ENCODE measurements around the gene MREG.

Gene MREG

GRCh38 chr2:215941726-215942125, 71.6 kb downstream of the MREG start:
- H3K36me3 ChIP-seq (replicated peaks; ENCODE audit: insufficient read depth, low read length): no peaks in the 10 kb centered on the region; the same call in 1 of the 2 replicates
- no peaks in the 10 kb centered on the region for H3K27me3 ChIP-seq (replicated peaks; ENCODE audit: insufficient read depth, low read length)
- no peaks in the 10 kb centered on the region for H3F3A ChIP-seq (ENCODE audit: insufficient read depth, low read length)
- H3K4me3 ChIP-seq (ENCODE audit: low read length): no peak overlapping the region
- H4K20me1 ChIP-seq (ENCODE audit: insufficient read depth, low read length): no peaks in the 10 kb centered on the region
- H3K9me2 ChIP-seq (replicated peaks; ENCODE audit: insufficient read depth, low read length): no peaks in the 10 kb centered on the region
- no peak overlapping the region for H3K27ac ChIP-seq (ENCODE audit: low read length)
- TF ChIP-seq EZH2phosphoT487 (IDR thresholded peaks at IDR 0.05; ENCODE audit: low read length) (no peak), EZH2 (optimal IDR thresholded peaks at IDR 0.05; ENCODE audit: low read depth, low read length) (no peak), CTCF (IDR thresholded peaks at IDR 0.05; ENCODE audit: low read length) (no peak)
- H3K4me1 ChIP-seq (ENCODE audit: low read length): no peaks in the 10 kb centered on the region
- no peaks in the 10 kb centered on the region for H3K9me3 ChIP-seq (replicated peaks; ENCODE audit: insufficient read depth, low read length)
- H3K79me2 ChIP-seq (ENCODE audit: low read length): no peaks in the 10 kb centered on the region
- H3K9ac ChIP-seq (ENCODE audit: low read length): no peak overlapping the region
- H2AFZ ChIP-seq (ENCODE audit: low read length): no peak overlapping the region
- no peak for DNase-seq
- no peak overlapping the region for H3K4me2 ChIP-seq (ENCODE audit: low read depth, low read length)

GRCh38 chr2:215940645-215941184, 72.6 kb downstream of the MREG start:
- H3K4me3 ChIP-seq (ENCODE audit: low read length): no peak overlapping the region
- no peaks in the 10 kb centered on the region; the same call in 1 of the 2 replicates for H3K36me3 ChIP-seq (replicated peaks; ENCODE audit: insufficient read depth, low read length)
- no peaks in the 10 kb centered on the region for H4K20me1 ChIP-seq (ENCODE audit: insufficient read depth, low read length)
- no peaks in the 10 kb centered on the region for H3K9me3 ChIP-seq (replicated peaks; ENCODE audit: insufficient read depth, low read length)
- no peak for DNase-seq
- no peaks in the 10 kb centered on the region for H3K27me3 ChIP-seq (replicated peaks; ENCODE audit: insufficient read depth, low read length)
- no peak overlapping the region for H3K4me2 ChIP-seq (ENCODE audit: low read depth, low read length)
- no peak overlapping the region for H3K27ac ChIP-seq (ENCODE audit: low read length)
- H2AFZ ChIP-seq (ENCODE audit: low read length): no peak overlapping the region
- no peaks in the 10 kb centered on the region for H3K4me1 ChIP-seq (ENCODE audit: low read length)
- no peaks in the 10 kb centered on the region for H3K9me2 ChIP-seq (replicated peaks; ENCODE audit: insufficient read depth, low read length)
- H3F3A ChIP-seq (ENCODE audit: insufficient read depth, low read length): no peaks in the 10 kb centered on the region
- no peak overlapping the region for H3K9ac ChIP-seq (ENCODE audit: low read length)
- H3K79me2 ChIP-seq (ENCODE audit: low read length): no peaks in the 10 kb centered on the region
- no peak for TF ChIP-seq EZH2phosphoT487 (IDR thresholded peaks at IDR 0.05; ENCODE audit: low read length)
- TF ChIP-seq EZH2 (optimal IDR thresholded peaks at IDR 0.05; ENCODE audit: low read depth, low read length): no peak
- TF ChIP-seq CTCF (IDR thresholded peaks at IDR 0.05; ENCODE audit: low read length): no peak

- no peak for DNase-seq
- no peaks in the 10 kb centered on the region for H4K20me1 ChIP-seq (ENCODE audit: insufficient read depth, low read length)
- no peak overlapping the region for H3K27ac ChIP-seq (ENCODE audit: low read length)
- H2AFZ ChIP-seq (ENCODE audit: low read length): no peak overlapping the region
- no peaks in the 10 kb centered on the region for H3K79me2 ChIP-seq (ENCODE audit: low read length)
- no peak overlapping the region for H3K9ac ChIP-seq (ENCODE audit: low read length)
- no peak overlapping the region for H3K4me2 ChIP-seq (ENCODE audit: low read depth, low read length)
- TF ChIP-seq CTCF (IDR thresholded peaks at IDR 0.05; ENCODE audit: low read length) (no peak), EZH2 (optimal IDR thresholded peaks at IDR 0.05; ENCODE audit: low read depth, low read length) (no peak), EZH2phosphoT487 (IDR thresholded peaks at IDR 0.05; ENCODE audit: low read length) (no peak)
- H3K4me1 ChIP-seq (ENCODE audit: low read length): no peaks in the 10 kb centered on the region
- H3K36me3 ChIP-seq (replicated peaks; ENCODE audit: insufficient read depth, low read length): no peaks in the 10 kb centered on the region
- H3K9me2 ChIP-seq (replicated peaks; ENCODE audit: insufficient read depth, low read length): no peaks in the 10 kb centered on the region
- no peaks in the 10 kb centered on the region for H3K9me3 ChIP-seq (replicated peaks; ENCODE audit: insufficient read depth, low read length)
- H3K27me3 ChIP-seq (replicated peaks; ENCODE audit: insufficient read depth, low read length): no peaks in the 10 kb centered on the region
- no peak overlapping the region for H3K4me3 ChIP-seq (ENCODE audit: low read length)
- no peaks in the 10 kb centered on the region for H3F3A ChIP-seq (ENCODE audit: insufficient read depth, low read length)
Measured at GRCh38 chr2:215937190-215937589, 76.2 kb downstream of the MREG start.

Measured in MM.1S (cell line).